HG03378 (cell line): Measurements from ENCODE around the gene PNPLA6.

ENCODE experiments used
- ATAC-seq: cut with Tn5 transposase; IDR thresholded peaks from one replicate; pipeline ENCODE4 v1.9.1; 2021; ENCODE audit warnings: mild to moderate bottlenecking, moderate library complexity; ENCODE audit not compliant: unreplicated experiment

Gene PNPLA6

GRCh38 chr19:7535047-7535997 lies at the start of gene PNPLA6:
Gene PNPLA6 (plus strand): TSS chr19:7535717. CDS start chr19:7535789, 72 bp downstream.
- peak; percentile 43 for ATAC-seq

- ATAC-seq: no peak
Measured at GRCh38 chr19:7486923-7487322, 48.6 kb upstream of the PNPLA6 start.

- no peak for ATAC-seq
Measured at GRCh38 chr19:7488736-7489353, 46.7 kb upstream of the PNPLA6 start, which contains the start of gene PEX11G. Gene PEX11G (minus strand): TSS chr19:7489035. CDS start chr19:7489010, 25 bp downstream.

- ATAC-seq: no peak
Measured at GRCh38 chr19:7489609-7490044, 45.9 kb upstream of the PNPLA6 start.

GRCh38 chr19:7492142-7492541 lies 43.4 kb upstream of the PNPLA6 start:
- no peak for ATAC-seq

GRCh38 chr19:7492558-7492957 lies 43.0 kb upstream of the PNPLA6 start:
- no peak for ATAC-seq

GRCh38 chr19:7494416-7495098 lies 41.0 kb upstream of the PNPLA6 start:
- no peak for ATAC-seq

- no peak for ATAC-seq
Measured at GRCh38 chr19:7497292-7497691, 38.2 kb upstream of the PNPLA6 start.

GRCh38 chr19:7500811-7501450 lies 34.6 kb upstream of the PNPLA6 start:
- no peak for ATAC-seq

- no peak for ATAC-seq
Measured at GRCh38 chr19:7502552-7502951, 33.0 kb upstream of the PNPLA6 start.

GRCh38 chr19:7504684-7505083 lies 30.8 kb upstream of the PNPLA6 start:
- no peak for ATAC-seq

GRCh38 chr19:7505288-7505681 lies 30.2 kb upstream of the PNPLA6 start:
- ATAC-seq: no peak

- ATAC-seq: no peak
Measured at GRCh38 chr19:7505682-7506384, 29.7 kb upstream of the PNPLA6 start.

GRCh38 chr19:7506385-7507328 lies 28.9 kb upstream of the PNPLA6 start:
- ATAC-seq: no peak

- no peak for ATAC-seq
Measured at GRCh38 chr19:7507884-7508283, 27.6 kb upstream of the PNPLA6 start.

GRCh38 chr19:7509625-7510024 lies 25.9 kb upstream of the PNPLA6 start:
- ATAC-seq: no peak

- ATAC-seq: no peak
Measured at GRCh38 chr19:7512400-7512851, 23.1 kb upstream of the PNPLA6 start.

- ATAC-seq: no peak
Measured at GRCh38 chr19:7513809-7514642, 21.5 kb upstream of the PNPLA6 start.
